Measurements from ENCODE around the gene PPP1R14C.

PPP1R14C gene

GRCh38 chr6:150196942-150197745 lies 54.3 kb downstream of the PPP1R14C start:
- DNase-seq = no peak

DNA sequence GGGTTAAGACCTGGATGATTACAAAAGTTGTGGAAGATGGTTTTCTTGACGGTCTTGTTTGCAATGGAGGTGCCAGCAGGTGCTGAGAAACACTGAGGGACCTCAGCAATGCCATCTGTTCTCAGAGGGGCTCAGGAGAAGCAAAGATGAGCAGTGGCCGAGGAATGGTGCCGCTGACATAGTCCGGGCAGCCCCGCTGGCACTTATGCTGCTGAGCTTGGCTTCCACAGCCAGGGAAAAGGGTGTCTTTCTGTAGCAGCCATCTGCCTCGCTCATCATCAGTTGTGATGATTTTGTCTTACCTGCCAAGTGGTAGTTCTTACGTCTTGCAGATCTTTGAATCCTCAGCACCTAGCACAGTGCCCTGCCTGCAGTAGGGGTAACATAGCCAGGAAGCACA lies 55.7 kb downstream of the PPP1R14C start:
- DNase-seq = no peak

- DNase-seq = no peak
Observed at GRCh38 chr6:150199241-150199640, 56.4 kb downstream of the PPP1R14C start.

DNA sequence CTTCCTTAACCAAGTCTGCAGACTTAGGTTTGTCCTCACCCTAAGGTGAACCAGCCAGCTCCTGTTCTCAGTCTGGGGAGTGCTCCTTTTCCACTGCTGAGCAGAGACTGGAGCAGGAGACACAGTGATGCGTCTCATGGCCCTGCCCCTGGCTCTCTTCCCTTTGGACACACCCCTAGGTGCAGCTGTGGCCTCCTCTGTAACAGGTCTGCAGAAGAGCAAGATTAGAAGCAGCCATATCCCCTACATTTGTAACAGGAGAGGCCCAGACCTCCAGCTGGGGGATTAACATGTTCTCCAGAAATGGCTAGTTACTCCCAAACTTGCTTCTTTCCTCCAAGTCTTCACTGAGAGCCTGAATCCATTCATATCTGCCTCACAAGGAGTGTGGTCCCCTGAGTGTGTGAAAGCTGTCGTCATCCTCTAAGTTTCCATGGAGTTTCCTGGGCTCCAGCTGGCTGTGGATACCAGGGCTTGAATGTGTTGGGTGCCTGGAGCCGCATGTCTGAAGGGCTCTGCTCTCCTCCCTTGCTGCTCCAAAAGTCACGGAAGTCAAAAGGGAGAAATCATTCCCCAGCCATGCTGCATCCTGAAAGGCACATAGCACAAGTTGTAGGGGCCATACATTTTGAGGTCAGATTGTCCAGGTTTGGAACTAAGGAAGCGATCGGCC lies 57.7 kb downstream of the PPP1R14C start:
- DNase-seq = no peak

DNA sequence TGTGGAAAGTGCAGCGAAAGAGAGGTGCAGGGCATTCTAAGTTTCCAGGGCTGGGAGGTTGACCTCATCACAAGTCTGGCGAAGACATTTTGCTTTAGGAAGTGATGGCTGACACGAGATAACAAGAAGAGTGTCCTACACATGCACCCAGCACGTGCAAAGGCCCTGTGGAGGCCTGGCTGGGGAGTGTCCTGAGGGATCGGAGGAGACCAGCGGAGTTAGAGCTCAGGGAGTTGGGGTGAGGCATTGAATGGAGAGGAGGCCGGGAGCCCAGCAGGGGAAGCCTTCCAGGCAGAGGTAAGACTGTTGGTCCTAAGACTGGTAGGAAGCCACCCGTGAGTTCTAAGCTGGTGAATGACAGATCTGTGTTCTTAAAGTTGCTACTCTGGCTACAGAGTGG lies 58.4 kb downstream of the PPP1R14C start:
- DNase-seq = no peak

- DNase-seq = no peak
Observed at GRCh38 chr6:150201772-150202329, 59.0 kb downstream of the PPP1R14C start.

DNA sequence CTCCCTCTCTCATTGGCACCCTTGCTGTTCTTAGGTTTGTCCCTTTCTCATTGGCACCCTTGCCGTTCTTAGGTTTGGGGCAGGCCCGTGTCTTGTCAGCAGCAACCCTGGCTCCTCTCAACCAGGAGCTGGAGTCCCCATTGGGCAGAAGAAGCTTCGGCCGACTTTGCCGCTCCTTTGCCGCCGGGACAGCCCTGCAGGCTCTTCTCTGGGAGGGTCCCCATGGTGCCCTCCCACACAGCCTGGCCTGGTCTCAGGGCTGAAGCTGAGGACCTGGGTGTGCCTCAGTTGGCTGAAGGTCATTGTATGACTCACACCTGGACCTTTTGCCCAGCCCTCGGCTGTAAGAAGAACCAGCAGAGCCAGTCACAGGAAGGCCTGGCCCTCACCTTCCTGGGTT lies 59.6 kb downstream of the PPP1R14C start:
- no peak for DNase-seq

GRCh38 chr6:150202934-150203333 lies 60.1 kb downstream of the PPP1R14C start:
- DNase-seq = no peak

- no peak for DNase-seq
Observed at GRCh38 chr6:150203378-150203777, 60.5 kb downstream of the PPP1R14C start.

DNA sequence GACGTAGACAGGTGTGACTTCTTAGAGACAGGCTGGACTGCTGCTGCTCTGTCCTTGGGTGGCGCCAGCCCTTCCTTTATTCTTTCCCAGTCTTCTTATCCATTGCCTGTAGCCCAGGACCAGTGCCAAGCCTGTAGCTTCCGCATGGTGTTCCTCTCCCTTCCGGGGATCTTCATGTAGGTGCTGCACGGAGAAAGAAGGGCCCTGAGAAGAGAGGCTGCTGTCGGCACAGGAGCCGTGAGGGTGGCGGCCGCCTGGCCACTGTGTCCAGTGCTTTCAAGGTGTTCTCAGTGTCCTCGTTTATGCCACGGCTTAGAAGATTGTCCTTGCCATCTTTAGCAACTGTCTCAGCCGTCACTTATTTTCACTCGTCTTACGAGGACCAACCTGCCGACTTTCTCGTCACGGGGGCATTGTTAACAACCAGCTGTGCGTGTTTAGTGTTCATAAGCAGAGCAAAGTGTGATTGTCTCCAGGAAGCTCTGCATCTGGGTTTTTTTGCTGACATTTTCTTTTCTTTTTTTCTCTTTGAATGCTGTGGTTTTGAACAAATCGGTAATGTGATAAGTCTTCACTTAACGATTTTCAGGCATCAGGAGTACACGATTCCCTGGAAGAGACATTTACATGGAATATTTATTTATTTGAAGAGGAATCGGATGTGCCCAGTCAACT lies 61.2 kb downstream of the PPP1R14C start:
- DNase-seq = no peak

DNA sequence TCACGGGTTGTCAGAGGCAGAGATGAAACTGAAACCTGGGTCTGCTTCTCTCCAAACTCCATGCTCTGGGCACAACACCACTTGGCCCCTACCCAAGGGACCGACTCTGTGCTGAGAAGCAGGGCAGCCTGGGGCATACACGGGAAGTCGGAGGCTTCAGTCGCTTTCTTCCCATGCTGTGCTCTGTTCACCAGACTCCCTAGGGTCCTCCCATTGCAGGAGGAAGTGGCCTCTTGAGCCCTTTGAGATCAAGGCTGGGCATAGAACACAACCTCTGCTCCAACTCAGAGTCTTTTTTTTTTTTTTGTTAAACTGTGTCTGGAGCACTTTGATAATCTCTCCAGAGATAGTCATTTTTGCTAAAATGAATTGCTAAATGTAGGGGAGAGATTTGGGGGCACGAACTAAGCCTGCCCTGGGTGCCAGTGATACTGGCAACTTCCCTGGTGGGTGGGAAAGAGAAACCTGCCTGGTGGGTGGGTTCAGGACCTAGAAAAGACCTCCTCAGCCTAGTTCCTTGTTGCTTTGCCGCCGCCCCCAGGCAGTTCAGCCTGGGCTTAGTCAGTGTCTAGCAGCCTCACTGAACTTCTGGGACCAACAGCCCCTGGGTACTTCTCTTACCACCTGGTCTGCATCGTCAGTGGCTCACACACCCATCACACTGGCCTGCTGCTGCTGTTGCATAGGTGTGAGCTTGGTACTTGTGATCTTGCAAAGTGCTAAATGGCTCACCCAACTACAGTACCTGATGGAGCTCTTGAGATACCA lies 62.0 kb downstream of the PPP1R14C start:
- DNase-seq = no peak

GRCh38 chr6:150207931-150208570 lies 65.2 kb downstream of the PPP1R14C start:
- DNase-seq = no peak

GRCh38 chr6:150208611-150209352 lies 65.9 kb downstream of the PPP1R14C start:
- DNase-seq = peak; percentile 76

GRCh38 chr6:150209415-150209814 lies 66.6 kb downstream of the PPP1R14C start:
- no peak for DNase-seq

DNA sequence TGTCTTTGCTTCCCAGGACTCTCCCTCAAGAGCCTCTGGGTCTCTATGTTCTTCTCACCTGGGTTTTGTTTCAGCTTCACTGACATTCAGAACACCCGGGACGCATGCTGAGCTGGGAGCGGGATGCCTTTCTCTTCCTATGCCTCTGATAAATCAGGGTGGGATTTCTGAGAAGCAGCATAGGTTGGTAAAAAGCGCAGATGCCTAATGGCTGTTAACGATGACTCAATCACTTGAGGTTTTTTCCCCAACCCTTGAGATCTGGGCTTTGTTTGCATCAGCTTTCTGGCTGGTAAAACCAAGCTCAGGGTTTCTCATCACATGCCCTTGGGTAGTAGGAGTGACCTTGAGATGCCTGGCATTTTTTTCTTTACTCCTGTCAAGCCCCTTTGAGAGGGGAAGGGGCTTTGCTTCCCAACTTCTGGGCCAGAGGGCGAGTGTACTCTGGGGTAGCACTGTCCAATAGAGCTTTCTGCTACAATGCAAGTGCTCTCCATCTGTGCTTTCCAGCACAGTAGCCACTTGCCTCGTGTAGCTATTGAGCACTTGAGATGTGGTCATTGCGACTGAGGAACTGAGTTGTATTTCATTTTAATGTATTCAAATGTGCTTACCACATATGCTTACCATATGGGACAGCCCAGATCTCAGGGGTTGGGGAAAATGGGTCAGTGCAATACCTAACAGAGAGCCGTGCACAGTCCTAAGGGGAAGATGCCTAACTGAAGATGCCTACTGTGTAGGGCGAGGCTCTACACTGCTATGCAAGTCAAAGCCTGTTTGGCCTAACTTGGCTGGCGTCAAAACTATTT lies 69.1 kb downstream of the PPP1R14C start:
- DNase-seq = no peak

DNA sequence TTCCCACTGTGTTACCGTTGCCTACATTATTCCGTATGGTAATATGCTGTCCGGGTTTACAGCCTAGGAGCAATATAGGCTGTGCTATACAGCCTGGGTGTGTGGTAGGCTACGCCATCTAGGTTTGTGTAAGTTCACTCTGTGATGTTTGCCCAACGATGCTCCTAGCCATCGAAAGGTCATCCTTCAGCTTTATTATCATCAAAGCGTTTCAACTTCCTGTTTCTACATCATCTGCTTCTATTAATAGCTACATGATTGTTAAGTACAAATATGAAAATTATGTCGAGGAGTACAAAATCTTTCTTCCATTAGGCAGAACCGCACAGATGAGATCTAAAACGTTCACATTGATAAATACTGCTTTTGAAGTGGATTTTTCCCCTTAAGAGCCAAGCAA lies 69.9 kb downstream of the PPP1R14C start:
- DNase-seq = no peak

DNA sequence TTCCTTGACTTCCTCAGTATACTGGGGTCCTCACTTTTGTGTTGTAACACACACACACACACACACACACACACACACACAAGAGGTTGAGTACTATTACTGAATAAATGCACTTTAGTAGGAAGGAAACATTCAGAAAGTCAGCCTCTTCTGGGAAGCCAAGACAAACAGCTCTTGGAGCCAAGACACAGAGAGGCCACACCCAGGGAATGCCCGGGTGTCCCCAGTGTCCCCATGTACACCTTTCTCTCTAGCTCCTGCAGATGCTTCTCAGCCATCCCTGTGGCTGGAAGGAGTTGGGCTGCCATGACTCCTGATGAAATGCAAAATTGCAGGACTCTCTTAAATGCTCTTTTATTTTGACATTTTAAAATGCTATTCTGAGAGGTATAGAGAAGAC lies 70.5 kb downstream of the PPP1R14C start:
- no peak for DNase-seq

GRCh38 chr6:150214310-150214709 lies 71.5 kb downstream of the PPP1R14C start:
- no peak for DNase-seq

- no peak for DNase-seq
Observed at GRCh38 chr6:150220634-150221551, 78.0 kb downstream of the PPP1R14C start.

DNA sequence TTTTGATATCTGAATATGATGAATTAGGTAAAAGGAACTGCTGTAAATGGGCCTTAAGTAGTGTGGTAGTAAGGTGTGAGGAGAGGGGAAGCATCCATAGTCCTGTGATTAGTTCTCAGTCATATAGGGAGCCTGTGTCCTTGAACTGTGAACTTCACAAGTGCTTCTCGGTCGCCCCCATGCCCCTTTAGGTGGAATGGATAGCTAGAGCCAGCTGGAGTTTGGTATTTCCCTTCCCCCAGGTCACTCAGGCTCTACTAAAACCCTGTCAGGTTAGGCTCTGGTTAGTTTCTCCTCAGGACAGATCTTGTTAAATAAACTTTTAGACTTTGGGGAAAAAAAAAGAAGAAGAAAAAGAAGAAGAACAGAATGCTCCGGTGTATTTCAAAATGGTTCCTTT lies 82.0 kb downstream of the PPP1R14C start:
- DNase-seq = no peak

Measured in COR-L47 (cell line).